ENCODE data around the gene KCTD10. TPM values are rescaled to one million over a fixed set of nuclear protein-coding genes. Genes with fewer than 3 reads are reported as not detected.

Gene KCTD10
- 24.4 and 29.4 TPM in 2 replicates for total RNA-seq (2014; rRNA removed; shearing (Covaris generic); ENCODE audit: low replicate concordance)

DNA sequence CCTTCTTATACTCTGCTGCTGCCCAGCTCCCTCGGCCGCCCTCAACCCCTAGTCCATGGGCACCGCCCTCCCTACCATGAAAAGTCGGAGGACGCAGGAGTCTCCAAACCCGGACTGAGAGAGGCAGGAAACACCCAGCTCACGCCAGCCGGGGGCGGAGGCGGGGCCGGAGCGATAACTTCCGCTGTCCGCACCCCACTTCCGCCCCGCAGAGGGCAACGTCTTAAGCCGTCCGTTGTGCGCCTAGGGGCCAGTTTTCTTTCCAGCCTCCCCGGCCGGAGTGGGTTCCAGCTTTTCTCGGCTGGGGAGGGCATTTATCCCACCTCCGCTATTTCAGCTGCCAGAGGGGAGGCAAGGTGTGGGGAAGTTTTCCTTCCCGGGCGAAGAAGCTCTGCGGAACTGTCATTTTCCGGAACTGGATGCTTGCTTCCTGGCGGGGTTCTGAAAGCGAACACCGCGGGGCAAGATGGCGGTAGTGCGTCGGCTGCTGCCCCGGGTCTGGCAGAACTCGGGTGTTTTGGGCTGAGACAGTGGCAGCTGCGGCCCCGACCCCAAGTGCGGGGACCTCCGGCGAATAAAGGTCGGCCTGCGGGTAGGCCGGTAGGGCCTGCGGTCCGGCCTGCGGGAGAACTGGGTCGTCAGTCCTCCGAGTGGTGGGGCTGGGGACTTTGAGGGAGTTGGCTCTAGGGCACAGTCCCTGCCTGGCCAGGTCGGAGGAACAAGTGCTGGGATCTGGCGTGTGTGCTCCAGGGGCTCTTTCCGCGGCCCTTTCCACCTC is at the start of gene KCTD10, which contains the start of gene UBE3B:
KCTD10 (minus strand) TSS at position 116 of the 778 bp plus-strand sequence; CDS start at position 78, 38 bp downstream.
UBE3B (plus strand) TSS at position 450 of the 778 bp plus-strand sequence. CDS start 5,918 bp downstream, outside the sequence.
- Histone ChIP-seq H3K79me2 (ENCODE audit: low read length) (peaks cover 75% of the 10 kb centered on the region), H3K27me3 (ENCODE audit: low read length) (no peaks in the 10 kb centered on the region), H3K9me2 (replicated peaks; ENCODE audit: insufficient read depth, low read length) (no peaks in the 10 kb centered on the region), H2AFZ (ENCODE audit: low read length) (peak within 1 kb of the TSS; percentile 95), H3K36me3 (ENCODE audit: insufficient read depth, low read length) (no peaks in the 10 kb centered on the region), H3K4me2 (ENCODE audit: low read depth, low read length, poor library complexity, severe bottlenecking) (peak within 1 kb of the TSS; percentile 96), H3K27ac (ENCODE audit: low read length) (peak within 1 kb of the TSS; percentile 52; the same call in 1 of the 2 replicates), H4K20me1 (ENCODE audit: insufficient read depth, low read depth, low read length) (peaks cover 13% of the 10 kb centered on the region; the same call in 1 of the 2 replicates), H3K9ac (ENCODE audit: low read length) (peak within 1 kb of the TSS; percentile 91), H3K4me3 (ENCODE audit: low read length) (peak within 1 kb of the TSS; percentile 96), H3K4me1 (ENCODE audit: low read length) (peaks cover 32% of the 10 kb centered on the region), H3K9me3 (ENCODE audit: low read length) (no peaks in the 10 kb centered on the region)
- peak; percentile 96 for DNase-seq

DNA sequence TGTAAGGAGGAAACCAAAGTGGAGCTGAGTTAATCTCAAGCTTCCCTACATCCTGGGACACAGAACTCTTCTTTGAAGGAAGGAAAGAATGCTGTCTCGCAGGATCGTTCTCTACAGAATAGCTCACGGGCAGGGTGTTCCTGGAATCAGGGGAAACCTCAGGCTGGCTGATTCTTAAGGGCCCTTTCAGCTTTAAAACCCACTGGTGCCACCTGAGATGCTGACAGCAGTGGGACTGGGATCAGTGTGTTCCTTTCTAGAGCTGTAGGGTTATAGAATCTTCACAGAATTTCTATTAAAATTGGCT is 48.1 kb upstream of the KCTD10 start:
- Histone ChIP-seq H3K9me3 (ENCODE audit: low read length) (no peaks in the 10 kb centered on the region), H4K20me1 (ENCODE audit: insufficient read depth, low read depth, low read length) (no peaks in the 10 kb centered on the region), H3K9me2 (replicated peaks; ENCODE audit: insufficient read depth, low read length) (no peaks in the 10 kb centered on the region), H3K27ac (ENCODE audit: low read length) (no peak overlapping the region), H3K4me3 (ENCODE audit: low read length) (no peak overlapping the region), H3K4me2 (ENCODE audit: low read depth, low read length, poor library complexity, severe bottlenecking) (no peak overlapping the region), H3K27me3 (ENCODE audit: low read length) (no peaks in the 10 kb centered on the region), H2AFZ (ENCODE audit: low read length) (no peak overlapping the region), H3K4me1 (ENCODE audit: low read length) (no peaks in the 10 kb centered on the region), H3K36me3 (ENCODE audit: insufficient read depth, low read length) (no peaks in the 10 kb centered on the region), H3K9ac (ENCODE audit: low read length) (no peak overlapping the region), H3K79me2 (ENCODE audit: low read length) (no peaks in the 10 kb centered on the region)
- DNase-seq: no peak

GRCh38 chr12:109524466-109525278 is 47.6 kb upstream of the KCTD10 start:
- no peaks in the 10 kb centered on the region for H3K9me2 ChIP-seq (replicated peaks; ENCODE audit: insufficient read depth, low read length)
- no peaks in the 10 kb centered on the region for H3K9me3 ChIP-seq (ENCODE audit: low read length)
- DNase-seq: no peak
- no peaks in the 10 kb centered on the region for H3K36me3 ChIP-seq (ENCODE audit: insufficient read depth, low read length)
- no peaks in the 10 kb centered on the region for H3K79me2 ChIP-seq (ENCODE audit: low read length)
- H4K20me1 ChIP-seq (ENCODE audit: insufficient read depth, low read depth, low read length): no peaks in the 10 kb centered on the region
- no peak overlapping the region for H3K27ac ChIP-seq (ENCODE audit: low read length)
- H3K4me3 ChIP-seq (ENCODE audit: low read length): no peak overlapping the region
- H2AFZ ChIP-seq (ENCODE audit: low read length): no peak overlapping the region
- no peak overlapping the region for H3K9ac ChIP-seq (ENCODE audit: low read length)
- no peak overlapping the region for H3K4me2 ChIP-seq (ENCODE audit: low read depth, low read length, poor library complexity, severe bottlenecking)
- H3K4me1 ChIP-seq (ENCODE audit: low read length): no peaks in the 10 kb centered on the region
- no peaks in the 10 kb centered on the region for H3K27me3 ChIP-seq (ENCODE audit: low read length)

DNA sequence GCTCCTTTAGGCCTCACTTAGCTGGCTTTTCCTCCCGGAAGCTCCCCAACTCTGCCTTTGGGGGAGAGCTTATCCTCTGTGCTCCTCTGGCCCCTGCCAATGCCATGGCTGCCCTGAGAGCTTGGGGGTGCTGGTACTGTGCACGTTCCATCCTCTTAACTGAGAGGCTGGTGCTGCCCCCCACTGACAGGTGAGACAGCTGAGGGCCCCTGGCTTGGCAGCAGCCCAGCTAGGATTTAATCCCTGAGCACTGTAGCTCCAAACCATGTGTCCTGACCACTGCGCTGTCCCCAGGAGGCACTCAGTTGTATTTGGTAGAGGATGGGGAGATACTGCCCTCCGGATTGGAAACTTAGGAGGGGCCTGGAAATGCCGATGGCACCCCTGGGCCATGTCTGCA is 46.4 kb upstream of the KCTD10 start:
- Histone ChIP-seq H3K27me3 (ENCODE audit: low read length) (no peaks in the 10 kb centered on the region), H3K4me1 (ENCODE audit: low read length) (no peaks in the 10 kb centered on the region), H3K9me3 (ENCODE audit: low read length) (no peaks in the 10 kb centered on the region), H3K27ac (ENCODE audit: low read length) (no peak overlapping the region), H3K9ac (ENCODE audit: low read length) (no peak overlapping the region), H3K4me2 (ENCODE audit: low read depth, low read length, poor library complexity, severe bottlenecking) (no peak overlapping the region), H3K4me3 (ENCODE audit: low read length) (no peak overlapping the region), H2AFZ (ENCODE audit: low read length) (no peak overlapping the region), H3K79me2 (ENCODE audit: low read length) (no peaks in the 10 kb centered on the region), H3K36me3 (ENCODE audit: insufficient read depth, low read length) (no peaks in the 10 kb centered on the region), H3K9me2 (replicated peaks; ENCODE audit: insufficient read depth, low read length) (no peaks in the 10 kb centered on the region), H4K20me1 (ENCODE audit: insufficient read depth, low read depth, low read length) (no peaks in the 10 kb centered on the region)
- DNase-seq: no peak

DNA sequence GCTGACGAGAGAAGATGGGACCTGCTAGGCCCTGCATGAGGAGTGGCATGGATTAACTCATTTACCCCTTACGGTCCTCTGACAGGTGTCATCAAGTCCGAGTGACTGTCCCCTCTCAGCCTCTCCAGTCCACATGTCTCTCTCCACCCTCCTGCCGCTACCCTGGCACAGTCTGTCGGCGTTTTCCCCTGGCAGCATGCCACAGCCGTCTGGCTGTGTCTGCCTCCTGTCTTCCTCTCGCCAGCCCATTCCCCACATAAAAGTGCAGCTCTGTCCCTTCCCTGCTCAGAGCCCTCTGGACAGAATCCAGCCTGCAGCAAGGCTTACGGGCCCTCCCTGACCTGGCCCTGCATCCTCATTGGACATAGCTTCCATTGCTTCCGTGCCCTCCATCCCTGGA is 46.0 kb upstream of the KCTD10 start:
- H3K36me3 ChIP-seq (ENCODE audit: insufficient read depth, low read length): no peaks in the 10 kb centered on the region
- no peak overlapping the region for H2AFZ ChIP-seq (ENCODE audit: low read length)
- H3K9ac ChIP-seq (ENCODE audit: low read length): no peak overlapping the region
- no peaks in the 10 kb centered on the region for H3K79me2 ChIP-seq (ENCODE audit: low read length)
- no peaks in the 10 kb centered on the region for H3K27me3 ChIP-seq (ENCODE audit: low read length)
- H3K4me1 ChIP-seq (ENCODE audit: low read length): no peaks in the 10 kb centered on the region
- H3K27ac ChIP-seq (ENCODE audit: low read length): no peak overlapping the region
- no peak overlapping the region for H3K4me3 ChIP-seq (ENCODE audit: low read length)
- H4K20me1 ChIP-seq (ENCODE audit: insufficient read depth, low read depth, low read length): no peaks in the 10 kb centered on the region
- no peak overlapping the region for H3K4me2 ChIP-seq (ENCODE audit: low read depth, low read length, poor library complexity, severe bottlenecking)
- H3K9me2 ChIP-seq (replicated peaks; ENCODE audit: insufficient read depth, low read length): no peaks in the 10 kb centered on the region
- DNase-seq: no peak
- no peaks in the 10 kb centered on the region for H3K9me3 ChIP-seq (ENCODE audit: low read length)

GRCh38 chr12:109521831-109522230 is 44.7 kb upstream of the KCTD10 start:
- Histone ChIP-seq H3K4me3 (ENCODE audit: low read length) (no peak overlapping the region), H3K27me3 (ENCODE audit: low read length) (no peaks in the 10 kb centered on the region), H3K9ac (ENCODE audit: low read length) (no peak overlapping the region), H2AFZ (ENCODE audit: low read length) (no peak overlapping the region), H4K20me1 (ENCODE audit: insufficient read depth, low read depth, low read length) (no peaks in the 10 kb centered on the region), H3K79me2 (ENCODE audit: low read length) (no peaks in the 10 kb centered on the region), H3K36me3 (ENCODE audit: insufficient read depth, low read length) (0 out of 2 replicates have a peak, but pooled peaks cover 2% of the 10 kb centered on the region), H3K27ac (ENCODE audit: low read length) (no peak overlapping the region), H3K9me2 (replicated peaks; ENCODE audit: insufficient read depth, low read length) (no peaks in the 10 kb centered on the region), H3K9me3 (ENCODE audit: low read length) (no peaks in the 10 kb centered on the region), H3K4me1 (ENCODE audit: low read length) (no peaks in the 10 kb centered on the region), H3K4me2 (ENCODE audit: low read depth, low read length, poor library complexity, severe bottlenecking) (no peak overlapping the region)
- DNase-seq: no peak

- Histone ChIP-seq H3K79me2 (ENCODE audit: low read length) (no peaks in the 10 kb centered on the region), H3K9me3 (ENCODE audit: low read length) (no peaks in the 10 kb centered on the region), H2AFZ (ENCODE audit: low read length) (no peak overlapping the region), H4K20me1 (ENCODE audit: insufficient read depth, low read depth, low read length) (no peaks in the 10 kb centered on the region), H3K27me3 (ENCODE audit: low read length) (no peaks in the 10 kb centered on the region), H3K9me2 (replicated peaks; ENCODE audit: insufficient read depth, low read length) (no peaks in the 10 kb centered on the region), H3K4me1 (ENCODE audit: low read length) (no peaks in the 10 kb centered on the region), H3K4me2 (ENCODE audit: low read depth, low read length, poor library complexity, severe bottlenecking) (no peak overlapping the region), H3K4me3 (ENCODE audit: low read length) (no peak overlapping the region), H3K36me3 (ENCODE audit: insufficient read depth, low read length) (0 out of 2 replicates have a peak, but pooled peaks cover 2% of the 10 kb centered on the region), H3K27ac (ENCODE audit: low read length) (no peak overlapping the region), H3K9ac (ENCODE audit: low read length) (no peak overlapping the region)
- no peak for DNase-seq
Measured at GRCh38 chr12:109519787-109520186, 42.7 kb upstream of the KCTD10 start.

All from Karpas-422 (cell line).